ENCODE results near the gene GALNT7.

GALNT7 gene

GRCh38 chr4:173307778-173308177 lies 139.2 kb downstream of the GALNT7 start:
- TF ChIP-seq EZH2phosphoT487 (conservative IDR thresholded peaks at IDR 0.05; ENCODE audit: low read length): no peak
- H3K36me3 ChIP-seq (ENCODE audit: low read length): 0 out of 2 replicates have a peak, but pooled peaks cover 8% of the 10 kb centered on the region
- no peak overlapping the region for H3K4me2 ChIP-seq (ENCODE audit: low read depth, low read length, poor library complexity, severe bottlenecking)

GRCh38 chr4:173311368-173311767 lies 142.8 kb downstream of the GALNT7 start:
- Histone ChIP-seq H3K9me2 (replicated peaks; ENCODE audit: insufficient read depth, low read length) (no peaks in the 10 kb centered on the region), H3K9ac (ENCODE audit: low read length) (no peak overlapping the region), H3K27ac (ENCODE audit: low read depth, low read length) (no peak overlapping the region), H3K9me3 (ENCODE audit: insufficient read depth, low read length) (no peaks in the 10 kb centered on the region), H3K79me2 (ENCODE audit: insufficient read depth, low read length) (no peaks in the 10 kb centered on the region), H4K20me1 (ENCODE audit: low read depth, low read length) (no peaks in the 10 kb centered on the region), H3K27me3 (ENCODE audit: low read length) (no peaks in the 10 kb centered on the region), H3K4me2 (ENCODE audit: low read depth, low read length, poor library complexity, severe bottlenecking) (no peak overlapping the region), H3K36me3 (ENCODE audit: low read length) (no peaks in the 10 kb centered on the region), H2AFZ (ENCODE audit: low read depth, low read length, severe bottlenecking) (no peak overlapping the region), H3F3A (ENCODE audit: insufficient read depth) (no peaks in the 10 kb centered on the region), H3K4me3 (ENCODE audit: insufficient read depth, low read length, poor library complexity, severe bottlenecking) (no peak overlapping the region)
- TF ChIP-seq EZH2phosphoT487 (conservative IDR thresholded peaks at IDR 0.05; ENCODE audit: low read length) (no peak), CTCF (IDR thresholded peaks at IDR 0.05; ENCODE audit: insufficient read depth, low read length, poor library complexity, severe bottlenecking) (no peak)

More at GRCh38 chr4:173307778-173308177, 139.2 kb downstream of the GALNT7 start:
- H4K20me1 ChIP-seq (ENCODE audit: low read depth, low read length): no peaks in the 10 kb centered on the region
- H3K4me3 ChIP-seq (ENCODE audit: insufficient read depth, low read length, poor library complexity, severe bottlenecking): no peak overlapping the region
- no peak overlapping the region for H2AFZ ChIP-seq (ENCODE audit: low read depth, low read length, severe bottlenecking)
- H3K79me2 ChIP-seq (ENCODE audit: insufficient read depth, low read length): no peaks in the 10 kb centered on the region
- H3K9me3 ChIP-seq (ENCODE audit: insufficient read depth, low read length): no peaks in the 10 kb centered on the region
- H3K9ac ChIP-seq (ENCODE audit: low read length): no peak overlapping the region
- H3F3A ChIP-seq (ENCODE audit: insufficient read depth): no peaks in the 10 kb centered on the region
- no peaks in the 10 kb centered on the region for H3K9me2 ChIP-seq (replicated peaks; ENCODE audit: insufficient read depth, low read length)
- H3K27me3 ChIP-seq (ENCODE audit: low read length): no peaks in the 10 kb centered on the region
- H3K27ac ChIP-seq (ENCODE audit: low read depth, low read length): no peak overlapping the region

- Histone ChIP-seq H3K27ac (ENCODE audit: low read depth, low read length) (no peak overlapping the region), H3K4me3 (ENCODE audit: insufficient read depth, low read length, poor library complexity, severe bottlenecking) (no peak overlapping the region), H2AFZ (ENCODE audit: low read depth, low read length, severe bottlenecking) (no peak overlapping the region), H4K20me1 (ENCODE audit: low read depth, low read length) (no peaks in the 10 kb centered on the region), H3K36me3 (ENCODE audit: low read length) (peaks cover 13% of the 10 kb centered on the region; the same call in 1 of the 2 replicates), H3K9ac (ENCODE audit: low read length) (no peak overlapping the region), H3K27me3 (ENCODE audit: low read length) (no peaks in the 10 kb centered on the region), H3K79me2 (ENCODE audit: insufficient read depth, low read length) (no peaks in the 10 kb centered on the region), H3K9me3 (ENCODE audit: insufficient read depth, low read length) (no peaks in the 10 kb centered on the region), H3K9me2 (replicated peaks; ENCODE audit: insufficient read depth, low read length) (no peaks in the 10 kb centered on the region), H3K4me2 (ENCODE audit: low read depth, low read length, poor library complexity, severe bottlenecking) (no peak overlapping the region), H3F3A (ENCODE audit: insufficient read depth) (peaks cover 9% of the 10 kb centered on the region)
- TF ChIP-seq CTCF (IDR thresholded peaks at IDR 0.05; ENCODE audit: insufficient read depth, low read length, poor library complexity, severe bottlenecking) (no peak), EZH2phosphoT487 (conservative IDR thresholded peaks at IDR 0.05; ENCODE audit: low read length) (no peak)
These were observed 146.1 kb downstream of the GALNT7 start for GRCh38 chr4:173314715-173315114.

GRCh38 chr4:173316060-173316459 lies 147.4 kb downstream of the GALNT7 start:
- no peak overlapping the region for H3K4me3 ChIP-seq (ENCODE audit: insufficient read depth, low read length, poor library complexity, severe bottlenecking)
- H3K9me2 ChIP-seq (replicated peaks; ENCODE audit: insufficient read depth, low read length): no peaks in the 10 kb centered on the region
- H3F3A ChIP-seq (ENCODE audit: insufficient read depth): peaks cover 14% of the 10 kb centered on the region
- H2AFZ ChIP-seq (ENCODE audit: low read depth, low read length, severe bottlenecking): no peak overlapping the region
- H4K20me1 ChIP-seq (ENCODE audit: low read depth, low read length): no peaks in the 10 kb centered on the region
- TF ChIP-seq EZH2phosphoT487 (conservative IDR thresholded peaks at IDR 0.05; ENCODE audit: low read length) (no peak), CTCF (IDR thresholded peaks at IDR 0.05; ENCODE audit: insufficient read depth, low read length, poor library complexity, severe bottlenecking) (no peak)
- H3K36me3 ChIP-seq (ENCODE audit: low read length): peaks cover 13% of the 10 kb centered on the region; the same call in 1 of the 2 replicates
- H3K4me2 ChIP-seq (ENCODE audit: low read depth, low read length, poor library complexity, severe bottlenecking): no peak overlapping the region
- no peaks in the 10 kb centered on the region for H3K27me3 ChIP-seq (ENCODE audit: low read length)
- no peak overlapping the region for H3K9ac ChIP-seq (ENCODE audit: low read length)
- H3K9me3 ChIP-seq (ENCODE audit: insufficient read depth, low read length): no peaks in the 10 kb centered on the region
- H3K79me2 ChIP-seq (ENCODE audit: insufficient read depth, low read length): no peaks in the 10 kb centered on the region
- H3K27ac ChIP-seq (ENCODE audit: low read depth, low read length): no peak overlapping the region

Data from SU-DHL-6 (cell line).